NCI-H446 (cell line): ENCODE results near the gene JAG1.

Experiments
- DNase-seq, 2 experiments: peaks; one replicate each; lab custom pipeline; 2025; lab: John Stamatoyannopoulos, UW

The JAG1 gene

DNA sequence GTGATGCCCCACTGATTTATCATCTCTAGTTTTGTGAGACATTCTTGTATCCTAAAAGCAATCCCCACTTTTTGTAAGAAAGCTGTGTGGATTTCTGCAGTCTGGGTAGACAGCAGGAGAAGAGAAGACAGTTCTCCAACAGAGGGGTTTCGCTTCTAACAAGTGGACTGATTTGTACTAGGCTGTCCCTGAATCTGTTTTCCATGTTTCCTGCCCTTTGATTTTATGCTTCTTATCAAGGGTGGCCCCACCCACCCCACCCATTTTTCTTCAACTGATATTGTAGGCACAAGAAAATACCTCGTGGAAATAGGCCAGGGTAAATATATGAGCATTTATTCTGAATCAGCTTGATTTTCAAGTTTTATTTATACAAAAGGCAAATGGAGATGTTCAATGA, 25.7 kb upstream of the JAG1 start:
- DNase-seq: no peak

DNA sequence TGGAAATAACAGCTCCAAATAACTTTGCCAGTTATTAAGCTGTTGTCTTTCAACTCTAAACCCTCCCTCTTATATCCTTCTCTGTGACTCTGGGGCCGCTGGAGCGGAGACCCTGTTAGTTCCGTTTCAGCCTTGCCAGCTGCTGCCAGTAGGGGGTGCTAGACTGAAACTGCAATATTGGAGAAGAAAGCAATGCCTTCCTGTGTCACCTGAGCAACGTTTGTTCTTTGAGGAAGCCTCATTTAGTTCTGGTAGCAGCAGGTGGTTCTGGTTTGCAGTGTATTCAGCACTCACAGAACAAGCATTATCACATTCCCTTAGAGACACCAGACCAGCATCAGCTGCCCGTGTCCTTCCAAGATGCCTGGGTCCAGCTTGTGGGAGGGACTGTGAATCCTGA, 22.9 kb upstream of the JAG1 start:
- peak in 1 of 2 experiments; percentile 9 for DNase-seq

DNA sequence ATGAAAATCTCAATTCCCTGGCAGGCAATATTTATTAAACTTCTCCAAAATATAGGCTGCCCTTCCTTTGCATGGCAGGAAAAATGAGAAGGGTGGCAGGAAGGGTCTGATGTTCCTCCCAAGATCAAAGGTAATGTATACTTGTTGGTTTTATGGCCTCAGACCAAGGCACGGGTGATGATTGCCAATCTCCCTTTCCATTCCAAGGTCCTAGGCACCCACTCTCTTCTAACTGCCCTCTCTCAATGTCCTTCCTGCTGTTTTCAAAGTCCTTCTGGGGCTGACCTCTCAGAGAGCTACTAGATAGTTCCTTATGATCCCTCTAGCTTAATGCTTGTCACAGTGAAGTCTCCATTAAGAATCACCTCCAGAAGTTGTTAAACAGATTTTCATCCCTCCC, 15.6 kb upstream of the JAG1 start:
- DNase-seq: no peak

DNA sequence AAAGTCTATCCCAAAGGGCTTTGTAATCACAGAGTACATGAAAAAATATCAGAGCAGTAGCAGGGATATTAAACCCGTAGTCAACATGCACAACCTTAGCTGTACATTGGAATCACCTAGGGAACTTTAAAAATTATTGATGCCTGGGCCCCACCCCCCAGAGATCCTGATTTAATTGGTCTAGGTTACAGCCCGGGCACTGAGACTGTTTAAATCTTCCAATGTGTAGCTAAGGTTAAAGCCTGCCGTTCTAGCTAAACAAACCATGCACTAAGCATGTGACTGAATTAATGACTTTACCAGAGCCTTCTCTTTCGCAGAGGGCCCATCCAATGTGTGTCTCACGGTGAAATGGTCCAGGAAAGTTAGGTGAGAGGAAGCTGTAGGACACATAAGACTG, 14.1 kb upstream of the JAG1 start:
- no peak for DNase-seq

DNA sequence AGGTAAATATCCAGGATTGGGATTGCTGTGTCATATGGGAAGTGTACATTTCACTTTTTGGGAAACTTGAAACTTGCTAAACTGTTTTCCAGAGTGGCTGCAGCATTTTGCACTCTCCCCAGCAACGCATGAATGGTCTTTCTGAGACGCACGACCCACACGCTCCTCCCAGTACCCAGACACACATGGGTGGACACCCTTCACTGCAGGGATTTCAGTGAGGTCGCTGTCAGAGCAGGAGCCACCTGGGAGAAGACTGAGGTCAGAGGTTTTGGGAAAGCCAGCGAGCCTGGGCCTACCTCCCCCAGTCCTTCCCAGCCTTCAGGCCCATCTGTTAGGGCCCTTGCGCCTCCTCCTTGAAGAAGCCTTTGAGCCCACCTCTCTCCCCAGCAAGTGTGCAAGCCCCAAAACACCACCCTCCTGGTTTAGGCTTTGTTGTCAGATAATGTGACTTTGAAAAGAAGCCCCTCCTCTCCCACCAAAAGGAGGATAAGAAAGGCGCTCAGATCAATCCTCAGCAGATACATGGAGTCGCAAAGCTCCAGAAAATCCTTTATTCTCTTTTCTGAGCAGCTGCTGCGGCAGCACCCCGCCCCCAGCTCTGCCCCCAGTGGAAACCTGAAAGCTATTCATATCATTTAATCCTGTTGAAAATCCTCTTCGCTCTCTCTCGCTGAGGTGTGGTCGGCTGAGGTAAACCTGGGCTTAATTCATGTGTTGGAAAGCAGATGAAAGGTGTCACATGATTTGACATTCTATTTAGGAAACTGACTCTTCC, 12.7 kb upstream of the JAG1 start:
- no peak for DNase-seq

DNA sequence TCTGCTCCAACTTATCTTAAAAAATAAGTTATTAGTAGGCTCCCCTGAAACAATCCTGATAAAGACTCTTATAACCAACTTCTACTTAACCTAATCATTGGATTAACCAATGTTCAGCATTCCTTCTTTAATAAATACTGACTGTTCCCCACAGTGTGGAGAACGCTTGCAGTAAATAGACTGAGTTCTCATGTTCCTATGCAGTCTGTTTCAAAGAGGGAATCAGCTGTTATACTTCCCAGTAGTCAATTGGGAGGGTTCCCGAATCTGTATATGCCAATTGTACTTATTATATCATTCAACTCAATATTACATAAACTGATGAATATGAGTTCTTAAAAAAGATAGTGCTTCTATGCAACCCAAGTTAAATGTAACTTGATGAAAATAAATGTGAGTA, 9.7 kb upstream of the JAG1 start:
- no peak for DNase-seq

DNA sequence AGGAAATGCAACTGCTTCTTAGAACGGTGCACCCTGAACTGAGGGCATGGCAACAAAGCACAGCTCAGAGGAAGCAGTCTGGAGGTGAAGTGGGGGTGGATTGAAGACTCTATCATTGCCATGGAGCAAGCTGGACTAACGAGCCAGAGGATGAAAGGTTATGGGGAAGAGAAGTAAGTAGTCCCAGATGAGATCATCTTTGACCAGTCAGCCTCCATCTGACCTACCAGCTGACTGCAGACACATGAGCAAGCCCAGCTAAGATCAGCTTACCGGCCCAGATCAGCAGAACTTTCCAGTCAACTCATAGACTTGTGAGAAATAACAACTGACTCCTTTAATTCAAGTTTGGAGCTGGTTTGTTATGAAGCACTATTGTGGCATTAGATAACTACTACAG, 9.1 kb upstream of the JAG1 start:
- no peak for DNase-seq

DNA sequence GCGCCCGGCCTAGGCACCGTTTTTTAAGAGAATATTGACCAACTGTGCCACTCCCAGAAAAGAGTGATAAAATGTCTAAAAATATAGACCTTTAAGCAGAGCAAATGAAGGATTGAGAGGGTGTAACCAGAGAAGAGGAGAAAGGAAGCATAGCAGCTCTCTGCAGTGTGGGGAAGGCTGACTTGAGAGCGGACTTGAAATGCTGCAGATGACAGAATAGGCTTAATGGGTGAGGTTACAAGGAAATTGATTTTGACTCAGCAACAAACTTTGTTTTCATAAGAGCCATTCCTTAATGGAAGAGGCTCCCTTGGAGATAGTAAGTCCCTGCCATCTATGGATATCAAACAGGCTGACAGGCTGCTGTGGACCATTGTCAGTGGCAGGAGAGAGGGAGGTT, 7.7 kb upstream of the JAG1 start:
- no peak for DNase-seq

DNA sequence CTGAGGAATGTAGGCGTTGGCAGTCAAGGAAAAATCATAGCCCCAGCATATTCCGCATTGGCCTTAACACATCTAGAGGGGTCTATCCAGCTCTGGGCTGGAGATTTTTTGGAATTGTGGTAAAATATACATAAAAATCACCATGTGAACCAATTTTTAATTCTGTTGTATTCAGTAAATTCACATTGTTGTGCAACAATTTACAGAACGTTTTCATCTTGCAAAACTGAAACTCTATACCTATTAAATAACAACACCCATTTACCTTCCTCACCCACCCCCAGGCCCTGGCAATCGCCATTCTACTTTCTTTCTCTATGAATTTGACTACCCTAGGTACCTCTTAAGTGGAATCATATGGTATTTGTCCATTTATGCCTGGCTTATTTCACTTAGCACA, 6.8 kb upstream of the JAG1 start:
- DNase-seq: no peak

DNA sequence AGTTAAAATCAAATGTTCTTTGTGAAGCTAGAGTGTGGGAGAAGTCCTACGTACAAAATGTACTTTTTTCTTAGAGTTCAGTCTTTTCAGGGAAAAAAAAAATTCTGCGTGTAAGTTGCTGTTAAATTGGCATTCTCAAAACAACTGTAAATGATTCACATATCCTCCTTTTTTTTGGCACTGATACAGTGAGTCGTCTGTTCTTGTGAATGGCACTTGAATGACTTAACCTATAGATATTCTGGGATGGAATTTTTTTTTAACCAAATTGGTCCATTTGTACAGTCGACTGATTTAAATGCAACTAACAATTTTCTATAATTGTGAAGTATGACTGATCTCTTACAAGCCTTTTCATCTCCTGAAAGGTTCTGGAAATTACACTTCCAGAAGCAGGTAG, 5.5 kb upstream of the JAG1 start:
- no peak for DNase-seq

DNA sequence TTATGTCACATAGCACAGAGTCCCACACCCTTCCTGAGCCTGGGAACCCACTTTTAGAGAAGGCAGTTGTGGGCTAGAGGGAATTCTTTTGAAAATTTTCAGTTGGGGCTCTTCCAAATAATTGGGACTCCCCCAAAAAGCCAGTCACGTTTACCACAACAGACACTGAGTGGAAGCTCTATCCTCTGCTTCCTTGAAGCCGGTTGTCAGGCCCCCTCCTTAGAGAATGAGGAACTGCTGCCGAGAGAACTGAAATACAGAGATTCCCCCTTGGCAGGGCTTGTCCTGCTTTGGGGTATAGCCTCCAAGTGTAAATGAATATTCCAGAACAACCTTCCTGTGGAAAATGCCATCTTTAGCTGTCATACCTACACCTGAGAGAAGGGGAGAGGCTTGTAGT, 2.7 kb upstream of the JAG1 start:
- DNase-seq: no peak

DNA sequence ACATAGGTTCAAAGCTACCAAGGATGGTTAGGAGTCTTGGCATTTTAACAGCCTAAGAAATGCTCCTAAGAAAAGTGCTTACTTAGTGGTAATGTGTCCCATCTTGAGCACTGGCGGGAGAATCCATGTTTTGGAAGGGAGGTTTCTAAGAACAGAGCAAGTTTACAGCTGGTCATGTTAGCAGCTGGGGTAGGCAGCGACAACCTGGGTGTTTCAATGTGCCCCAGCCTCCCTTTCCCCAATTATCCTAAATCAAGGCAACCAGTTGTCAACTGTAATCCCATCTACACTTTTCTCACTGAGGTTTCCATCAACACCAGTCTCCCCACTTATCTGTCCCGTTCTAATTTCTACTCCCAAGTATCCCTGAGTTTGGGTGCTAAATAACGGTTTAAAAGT, 1.6 kb upstream of the JAG1 start:
- DNase-seq: no peak

DNA sequence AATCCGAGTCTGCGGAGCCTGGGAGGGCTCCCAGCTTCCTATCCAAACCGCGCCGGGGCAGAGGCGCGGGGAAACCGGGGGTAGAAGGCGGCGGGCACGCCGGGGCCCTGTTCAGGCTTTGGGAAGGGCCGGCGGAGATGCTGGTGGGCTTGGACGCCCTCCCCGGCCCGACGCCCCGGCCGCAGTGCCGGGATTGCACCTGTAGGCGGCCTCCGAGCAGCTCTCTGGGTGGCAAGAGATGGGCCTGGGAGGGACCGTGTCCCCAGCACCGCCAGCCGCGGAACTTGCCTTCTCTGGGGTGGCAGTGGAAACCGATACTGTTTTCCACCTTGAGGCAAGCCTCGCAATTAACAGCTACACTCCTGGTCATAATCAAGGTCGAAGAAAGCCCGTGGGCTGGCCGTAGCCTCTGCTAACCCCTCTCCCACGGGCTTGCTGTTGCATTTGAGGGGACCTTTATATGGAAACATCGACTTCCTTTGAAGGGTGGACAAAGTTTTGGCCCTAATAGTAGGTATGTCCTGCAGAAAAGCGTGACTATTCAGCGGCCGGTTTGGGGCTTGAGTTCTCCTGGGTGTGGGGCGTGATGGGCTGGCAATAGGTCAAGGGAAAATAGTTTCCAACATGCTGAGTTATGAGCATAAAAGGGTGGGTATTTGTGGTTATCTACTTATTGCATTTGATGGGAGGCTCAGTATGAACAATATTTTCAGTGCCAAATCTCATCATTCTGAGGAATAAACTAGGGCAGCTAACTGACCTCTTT, 1.1 kb upstream of the JAG1 start:
- DNase-seq: peak in 1 of 2 experiments; percentile 52

DNA sequence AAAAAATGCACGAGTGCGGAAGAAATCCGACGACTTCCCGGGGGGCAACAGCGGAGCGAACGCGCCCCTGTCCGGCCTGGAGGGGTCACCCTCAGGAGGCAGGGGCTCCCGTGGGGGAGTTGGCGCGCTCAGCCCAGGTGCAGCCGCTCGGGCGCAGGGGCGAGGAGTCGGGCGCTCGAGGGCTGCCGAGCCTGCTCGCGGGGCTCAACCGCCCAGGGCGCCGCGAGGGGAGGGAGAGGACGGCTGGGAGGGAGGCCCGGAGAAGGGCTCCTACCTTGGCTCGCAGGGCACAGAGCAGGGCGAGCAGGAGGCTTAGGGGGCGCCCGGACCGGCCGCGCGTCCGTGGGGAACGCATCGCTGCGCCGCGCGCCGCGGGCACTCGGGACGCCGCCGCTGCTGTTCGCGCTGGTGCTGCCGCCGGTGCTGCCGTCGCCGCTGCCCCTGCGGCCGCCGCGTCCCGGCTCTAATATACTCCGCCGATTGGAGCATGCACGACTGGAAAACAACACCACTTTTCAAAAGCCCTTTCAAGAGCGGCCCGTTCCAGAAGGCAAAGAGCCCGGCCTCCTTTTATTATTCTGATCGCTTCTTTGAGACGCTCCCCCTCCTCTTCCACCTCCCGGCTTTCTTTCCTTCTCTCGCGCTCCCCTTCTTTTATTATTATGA, 490 bp downstream of the JAG1 start:
- DNase-seq: peak in 1 of 2 experiments; percentile 62

DNA sequence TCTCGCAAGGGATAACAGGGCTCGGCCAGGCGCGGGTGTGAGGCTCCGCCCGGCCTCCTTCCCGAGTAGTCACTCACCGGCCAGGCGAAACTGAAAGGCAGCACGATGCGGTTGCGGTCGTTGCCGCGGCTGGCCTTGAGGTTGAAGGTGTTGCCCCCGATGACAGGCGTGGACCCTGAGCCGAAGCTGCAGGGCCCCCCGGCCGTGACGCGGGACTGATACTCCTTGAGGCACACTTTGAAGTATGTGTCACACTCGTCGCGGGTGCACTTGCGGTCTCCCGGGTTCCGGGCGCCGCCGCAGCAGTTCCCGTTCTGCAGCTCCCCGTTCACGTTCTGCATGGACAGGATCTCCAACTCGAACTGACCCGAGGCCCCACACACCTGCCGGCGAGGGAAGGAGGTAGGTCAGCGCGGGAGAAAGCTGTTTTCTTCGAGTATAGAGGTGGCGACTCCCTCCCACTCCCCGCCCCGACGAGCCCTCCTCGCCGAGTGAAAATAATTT, 1.1 kb downstream of the JAG1 start:
- peak in 1 of 2 experiments; percentile 36 for DNase-seq

DNA sequence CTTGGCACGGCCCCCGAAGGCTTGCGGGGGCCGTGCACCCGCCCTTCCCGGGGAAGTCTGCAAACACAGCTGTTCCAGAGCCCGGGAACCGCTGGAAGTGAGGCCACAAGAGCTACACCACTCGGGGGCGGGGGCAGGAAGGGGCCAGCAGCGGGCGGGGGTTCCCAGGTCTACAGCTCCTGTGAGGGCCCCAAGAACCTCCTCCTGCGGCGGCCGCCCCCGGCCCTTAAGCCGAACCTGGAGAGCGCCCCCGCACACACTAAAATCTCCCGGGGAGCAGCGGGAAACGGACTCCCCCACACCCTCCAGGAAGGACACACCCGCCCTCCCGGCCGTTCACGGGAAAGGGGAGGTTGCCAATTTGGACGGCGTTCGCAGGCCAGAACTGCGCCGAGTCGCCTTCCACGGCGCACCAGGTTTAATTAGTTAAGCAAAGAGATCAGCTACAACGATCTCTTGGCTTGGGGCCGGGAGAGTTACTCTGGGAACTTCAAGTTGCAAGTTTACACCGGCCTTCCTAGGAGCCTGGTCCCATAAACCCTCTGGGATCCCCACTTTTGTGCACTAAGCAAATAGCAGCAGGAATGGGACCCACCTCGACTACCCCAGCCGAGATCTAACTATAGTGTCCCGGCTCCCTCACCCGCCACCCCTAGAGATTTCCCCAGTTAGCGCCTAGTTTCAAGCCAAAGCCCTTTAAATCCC, 1.7 kb downstream of the JAG1 start:
- peak in 1 of 2 experiments; percentile 46 for DNase-seq

DNA sequence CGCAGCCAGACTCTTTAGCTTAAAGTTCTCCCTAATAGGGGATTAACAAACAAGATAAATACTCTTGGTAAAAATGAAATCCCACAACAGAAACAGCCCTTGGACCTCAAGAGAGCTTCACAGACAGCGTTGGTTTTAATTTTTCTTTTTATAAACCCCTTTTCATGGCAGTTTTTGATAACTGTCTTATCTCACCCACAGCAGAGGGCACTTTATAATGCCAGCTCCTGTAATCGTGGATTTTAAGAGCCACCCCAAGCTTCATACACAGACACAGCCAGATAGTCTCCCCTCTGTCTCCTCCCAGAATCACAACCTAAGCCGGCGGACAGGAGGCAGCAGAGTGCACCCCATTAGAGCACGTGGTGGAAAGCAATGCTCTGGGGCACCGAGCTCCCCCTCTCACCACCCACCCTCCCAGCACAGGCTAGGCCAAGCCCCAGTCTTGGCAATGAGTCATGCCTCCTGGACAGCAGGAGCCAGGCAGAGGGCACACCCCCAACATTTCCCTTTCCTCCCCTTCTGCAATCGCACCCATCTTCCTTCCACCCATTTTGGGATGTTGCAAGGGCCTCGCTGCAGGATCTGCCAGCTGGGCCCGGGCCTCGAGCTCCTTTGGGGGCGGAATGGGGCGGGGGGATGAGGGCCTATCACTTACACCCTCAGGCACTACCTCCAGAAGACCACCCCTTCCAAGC, 2.4 kb downstream of the JAG1 start:
- DNase-seq: peak in 1 of 2 experiments; percentile 64

DNA sequence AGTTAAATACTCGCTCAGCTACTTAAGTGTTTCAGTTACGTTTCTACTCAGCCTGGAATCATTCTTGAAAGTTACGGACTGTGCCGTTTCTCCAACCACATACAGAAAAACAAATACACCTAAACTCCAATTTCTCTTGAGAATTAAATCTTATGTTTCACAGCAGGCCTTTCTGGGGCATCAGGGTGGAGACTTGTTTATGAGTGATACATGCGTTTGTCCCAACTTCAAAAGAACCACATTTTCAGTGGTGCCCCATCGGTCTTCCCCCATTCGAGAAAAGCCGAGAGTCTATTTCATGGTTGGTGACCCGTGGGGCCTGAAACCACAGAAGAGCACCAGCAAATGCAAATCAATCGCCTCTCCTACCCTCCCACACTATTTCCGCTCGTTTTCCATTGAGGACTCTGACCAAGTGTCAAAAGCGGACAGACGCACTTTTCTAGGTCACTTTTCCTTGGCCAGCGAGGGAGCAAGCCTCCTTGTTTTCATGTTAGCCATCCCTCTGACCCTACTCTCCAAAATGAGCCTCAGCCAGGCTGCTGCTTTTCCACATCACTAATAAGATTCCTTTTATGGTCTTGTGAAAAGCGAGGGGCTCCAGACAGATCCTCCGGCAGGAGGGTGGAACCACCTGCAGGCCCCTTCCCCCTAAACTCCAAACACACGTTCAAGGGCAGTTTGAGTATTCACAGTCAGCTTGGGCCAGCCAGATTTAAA, 3.1 kb downstream of the JAG1 start:
- no peak for DNase-seq

DNA sequence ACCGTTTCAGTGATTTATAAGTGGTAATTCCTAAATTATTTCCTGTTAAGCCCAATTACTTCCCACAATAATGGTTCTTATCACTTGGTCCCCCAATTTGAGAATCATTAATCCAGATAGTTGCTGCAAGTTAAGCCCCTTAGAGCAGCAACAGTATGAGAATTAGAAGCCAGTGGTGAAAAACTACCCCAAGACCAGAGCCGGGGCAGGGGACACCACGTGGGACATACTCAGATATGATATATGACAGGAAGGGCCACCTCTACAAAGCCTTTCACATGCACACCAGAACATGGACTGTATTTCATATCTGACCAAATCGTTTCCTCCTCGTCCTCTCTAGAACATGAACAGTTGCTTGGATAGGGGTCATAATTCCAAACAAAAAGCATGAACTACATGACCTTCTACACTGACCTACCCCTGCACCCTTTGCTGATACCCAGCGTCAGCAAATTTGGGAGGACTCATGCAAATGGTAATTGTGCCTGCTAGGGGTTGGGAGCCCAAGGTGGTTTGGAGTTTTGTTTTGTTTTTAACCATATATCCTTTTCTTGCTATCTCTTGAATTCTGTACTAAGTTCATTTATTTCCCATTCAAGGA, 3.9 kb downstream of the JAG1 start:
- no peak for DNase-seq

DNA sequence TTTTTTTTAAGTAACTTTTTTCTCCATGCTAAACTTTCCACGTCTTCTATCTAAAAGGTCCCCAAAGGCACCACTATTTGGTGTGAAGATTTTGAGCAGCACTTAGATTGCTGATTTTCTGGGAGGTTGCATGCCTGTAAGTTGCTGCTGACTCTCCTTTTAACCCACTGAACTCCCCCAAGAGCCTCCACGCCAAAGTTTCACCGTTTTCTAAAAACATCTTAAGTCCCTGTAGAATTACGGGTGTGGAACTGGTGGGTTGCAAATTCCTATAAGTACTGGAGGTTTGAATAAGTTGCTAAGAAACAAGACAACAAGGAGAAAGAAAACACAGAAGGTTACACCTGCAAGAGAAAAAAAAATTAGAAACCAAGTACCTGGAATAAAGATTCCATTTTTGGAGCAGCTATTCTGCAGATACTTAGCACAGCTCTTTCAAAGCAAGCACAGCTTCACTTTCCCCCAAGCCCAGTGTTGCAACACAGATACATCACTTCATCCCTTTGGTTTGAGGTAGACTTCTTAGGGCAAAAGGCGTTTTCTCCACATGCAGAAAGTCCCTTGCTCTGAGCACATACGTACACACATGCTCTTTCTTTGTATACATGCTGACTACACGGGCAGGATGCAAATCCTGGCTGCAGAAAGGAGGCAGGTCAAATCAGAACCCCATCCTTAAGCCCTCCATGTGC, 5.0 kb downstream of the JAG1 start:
- DNase-seq: no peak
